NT2/D1 (cell line): Measurements from ENCODE around the gene CCDC57.

Source experiments
- DNase-seq: peaks from one replicate; pipeline ENCODE4 v3.0.0-alpha.2; 2011; ENCODE audit warnings: low read depth, low spot score
- H3K27me3 ChIP-seq: 2 replicates; pipeline ENCODE4 v1.6.0; 2011; ENCODE audit warnings: mild to moderate bottlenecking; ENCODE audit not compliant: insufficient read length, insufficient read depth
- H3K36me3 ChIP-seq: 2 replicates; pipeline ENCODE4 v1.6.1; 2011; ENCODE audit warnings: mild to moderate bottlenecking, low read length, mixed read lengths; ENCODE audit not compliant: insufficient read depth, insufficient read length
- H3K4me1 ChIP-seq: 2 replicates; pipeline ENCODE4 v1.5.1; 2011; ENCODE audit not compliant: insufficient read depth, insufficient read length
- H3K4me3 ChIP-seq: 2 replicates; pipeline ENCODE4 v1.5.1; 2011; ENCODE audit warnings: low read depth; ENCODE audit not compliant: insufficient read length
- H3K9ac ChIP-seq: 2 replicates; pipeline ENCODE4 v1.6.0; 2011; ENCODE audit warnings: low read depth; ENCODE audit not compliant: insufficient read length
- H3K9me3 ChIP-seq: 2 replicates; pipeline ENCODE4 v1.5.1; 2011; ENCODE audit warnings: mild to moderate bottlenecking, low read length; ENCODE audit not compliant: insufficient read depth
- SUZ12 ChIP-seq: IDR thresholded peaks from 2 replicates; pipeline ENCODE4 v1.6.1; 2011; ENCODE audit not compliant: insufficient read length, insufficient read depth; ENCODE audit errors: extremely low read depth
- YY1 ChIP-seq: IDR thresholded peaks from 2 replicates; pipeline ENCODE4 v1.6.1; 2011; ENCODE audit not compliant: insufficient read length, insufficient read depth
- ZNF274 ChIP-seq: IDR thresholded peaks from 2 replicates; pipeline ENCODE4 v1.6.1; 2011; ENCODE audit warnings: mild to moderate bottlenecking, low read depth, low read length

CCDC57 gene

GRCh38 chr17:82153295-82153691 is 59.3 kb downstream of the CCDC57 start:
- Histone ChIP-seq H3K9me3 (no peaks in the 10 kb centered on the region), H3K27me3 (no peaks in the 10 kb centered on the region), H3K4me1 (peaks cover 5% of the 10 kb centered on the region), H3K9ac (peak overlapping the region; percentile 53), H3K4me3 (no peak overlapping the region), H3K36me3 (peaks cover 58% of the 10 kb centered on the region)
- TF ChIP-seq SUZ12 (no peak), YY1 (no peak), ZNF274 (no peak)
- DNase-seq = no peak

- no peak for TF ChIP-seq ZNF274
- TF ChIP-seq YY1 = no peak
- no peak for TF ChIP-seq SUZ12
- H3K4me1 ChIP-seq = peaks cover 5% of the 10 kb centered on the region
- no peaks in the 10 kb centered on the region for H3K27me3 ChIP-seq
- peaks cover 55% of the 10 kb centered on the region for H3K36me3 ChIP-seq
- DNase-seq = no peak
- no peaks in the 10 kb centered on the region for H3K9me3 ChIP-seq
- no peak overlapping the region for H3K4me3 ChIP-seq
- H3K9ac ChIP-seq = no peak overlapping the region
These were observed 59.9 kb downstream of the CCDC57 start for GRCh38 chr17:82152556-82153294.

GRCh38 chr17:82152114-82152513 is 60.5 kb downstream of the CCDC57 start:
- no peaks in the 10 kb centered on the region for H3K27me3 ChIP-seq
- H3K4me3 ChIP-seq = no peak overlapping the region
- no peak for DNase-seq
- peaks cover 5% of the 10 kb centered on the region for H3K4me1 ChIP-seq
- TF ChIP-seq YY1 (no peak), ZNF274 (no peak), SUZ12 (no peak)
- no peak overlapping the region for H3K9ac ChIP-seq
- peaks cover 49% of the 10 kb centered on the region for H3K36me3 ChIP-seq
- no peaks in the 10 kb centered on the region for H3K9me3 ChIP-seq

GRCh38 chr17:82151106-82151957 is 61.3 kb downstream of the CCDC57 start:
- Histone ChIP-seq H3K27me3 (no peaks in the 10 kb centered on the region), H3K36me3 (peaks cover 45% of the 10 kb centered on the region), H3K4me1 (peaks cover 5% of the 10 kb centered on the region), H3K9me3 (no peaks in the 10 kb centered on the region), H3K4me3 (no peak overlapping the region), H3K9ac (no peak overlapping the region)
- DNase-seq = no peak
- TF ChIP-seq SUZ12 (no peak), ZNF274 (no peak), YY1 (no peak)

- no peak for DNase-seq
- TF ChIP-seq YY1 (no peak), ZNF274 (no peak), SUZ12 (no peak)
- H3K4me3 ChIP-seq = no peak overlapping the region
- H3K9me3 ChIP-seq = no peaks in the 10 kb centered on the region
- no peak overlapping the region for H3K9ac ChIP-seq
- peaks cover 5% of the 10 kb centered on the region for H3K4me1 ChIP-seq
- H3K27me3 ChIP-seq = no peaks in the 10 kb centered on the region
- peaks cover 29% of the 10 kb centered on the region for H3K36me3 ChIP-seq
These were observed 63.1 kb downstream of the CCDC57 start for GRCh38 chr17:82149401-82150099.

- Histone ChIP-seq H3K27me3 (no peaks in the 10 kb centered on the region), H3K4me3 (no peak overlapping the region), H3K9ac (no peak overlapping the region), H3K36me3 (peaks cover 23% of the 10 kb centered on the region), H3K9me3 (no peaks in the 10 kb centered on the region), H3K4me1 (peaks cover 3% of the 10 kb centered on the region)
- no peak for DNase-seq
- TF ChIP-seq ZNF274 = no peak
- no peak for TF ChIP-seq SUZ12
- TF ChIP-seq YY1 = no peak
These were observed 63.6 kb downstream of the CCDC57 start for GRCh38 chr17:82148997-82149396.
